Activated T-cell treated with anti-CD3 and anti-CD28 coated beads, Interleukin-2, amount 50 U/mL, for 72 hours (primary cell): ENCODE data around the gene ANKRD13A. TPM values are rescaled to one million over a fixed set of nuclear protein-coding genes. Genes with fewer than 3 reads are reported as not detected.
"Not testable (repeated sequence)": the region's sequence is repeated elsewhere in the genome, so short reads cannot be mapped to it uniquely, and the experiment has no call there.

ENCODE experiments used
- ATAC-seq, 2 donors: fragments of 150-1000 bp; cut with Tn5 transposase; replicated peaks in 1 of 2; 2 replicates each; pipeline ENCODE4 v1.10.0; 2021; ENCODE audit warnings: moderate library complexity in 2 of 2, mild to moderate bottlenecking in 1 of 2
- DNase-seq, 2 donors: peaks; one replicate each; pipeline ENCODE4 v3.0.0; 2021 to 2022; ENCODE audit warnings: mixed read lengths in 1 of 2
- H3K27ac Mint-ChIP-seq: one replicate; pipeline ENCODE4 v1.8.0; 2022; ENCODE audit warnings: mild to moderate bottlenecking, moderate library complexity, mixed read lengths
- H3K27me3 Mint-ChIP-seq: one replicate; pipeline ENCODE4 v1.8.0; 2022; ENCODE audit warnings: low read depth, mixed read lengths
- H3K36me3 Mint-ChIP-seq, 2 donors: one replicate each; pipeline ENCODE4 v1.8.0; 2022; ENCODE audit warnings: mixed read lengths in 2 of 2, mild to moderate bottlenecking in 1 of 2; ENCODE audit not compliant: insufficient read depth in 2 of 2
- H3K4me1 Mint-ChIP-seq: one replicate; pipeline ENCODE4 v1.8.0; 2022; ENCODE audit warnings: low read depth, mixed read lengths
- H3K4me3 Mint-ChIP-seq, 2 donors: one replicate each; pipeline ENCODE4 v1.8.0; 2022; ENCODE audit warnings: mild to moderate bottlenecking in 2 of 2, mixed read lengths in 2 of 2, moderate library complexity in 2 of 2
- H3K9me3 Mint-ChIP-seq, 2 donors: one replicate each; pipeline ENCODE4 v1.8.0; 2022; ENCODE audit warnings: mixed read lengths in 2 of 2
- total RNA-seq, 2 donors: library from RNA; stranded (reverse); gene quantifications; one replicate each; pipeline ENCODE4 v1.2.3, GENCODE V29; 2022

The ANKRD13A gene
- total RNA-seq, 2 donors from 2014 or later, result 67.8 to 72.8 TPM

- H3K27ac Mint-ChIP-seq, result peak overlapping the region; percentile 39
- H3K4me3 Mint-ChIP-seq, result peak overlapping the region in 1 of 2 donors; percentile 41
- H3K36me3 Mint-ChIP-seq, result peaks cover 12 to 13% of the 10 kb centered on the region in 2 donors
- H3K9me3 Mint-ChIP-seq, result peaks cover 0 to 1% of the 10 kb centered on the region in 2 donors
- ATAC-seq (no peak), DNase-seq (no peak)
- no peaks in the 10 kb centered on the region for H3K27me3 Mint-ChIP-seq
- H3K4me1 Mint-ChIP-seq, result peaks cover 87% of the 10 kb centered on the region
Observed at GRCh38 chr12:110002676-110003515, 3.7 kb downstream of the ANKRD13A start.

GRCh38 chr12:110004598-110004997 is 5.4 kb downstream of the ANKRD13A start:
- no peak for DNase-seq
- peak overlapping the region; percentile 34 to 77 for H3K4me3 Mint-ChIP-seq
- H3K27me3 Mint-ChIP-seq, result no peaks in the 10 kb centered on the region
- H3K27ac Mint-ChIP-seq, result no peak overlapping the region
- peaks cover 0 to 3% of the 10 kb centered on the region in 2 donors for H3K9me3 Mint-ChIP-seq
- peaks cover 12 to 18% of the 10 kb centered on the region in 2 donors for H3K36me3 Mint-ChIP-seq
- peaks cover 95% of the 10 kb centered on the region for H3K4me1 Mint-ChIP-seq
- peak; percentile 59 to 69 for ATAC-seq

GRCh38 chr12:110005319-110005973 is 6.2 kb downstream of the ANKRD13A start:
- no peaks in the 10 kb centered on the region for H3K27me3 Mint-ChIP-seq
- peaks cover 97% of the 10 kb centered on the region for H3K4me1 Mint-ChIP-seq
- DNase-seq (peak; percentile 28 to 35), ATAC-seq (peak; percentile 72 to 73)
- peak overlapping the region; percentile 70 to 77 for H3K4me3 Mint-ChIP-seq
- H3K9me3 Mint-ChIP-seq, result peaks cover 0 to 3% of the 10 kb centered on the region in 2 donors
- H3K27ac Mint-ChIP-seq, result peak overlapping the region; percentile 54
- H3K36me3 Mint-ChIP-seq, result peaks cover 7 to 16% of the 10 kb centered on the region in 2 donors

GRCh38 chr12:110006115-110006514 is 6.9 kb downstream of the ANKRD13A start:
- Mint-ChIP-seq H3K27ac (no peak overlapping the region), H3K4me1 (peaks cover 97% of the 10 kb centered on the region), H3K9me3 (peaks cover 0 to 3% of the 10 kb centered on the region in 2 donors), H3K27me3 (no peaks in the 10 kb centered on the region), H3K4me3 (peak overlapping the region in 1 of 2 donors; percentile 77), H3K36me3 (peaks cover 7 to 16% of the 10 kb centered on the region in 2 donors)
- ATAC-seq (no peak), DNase-seq (no peak)

- Mint-ChIP-seq H3K36me3 (peaks cover 7 to 18% of the 10 kb centered on the region in 2 donors), H3K27me3 (no peaks in the 10 kb centered on the region), H3K4me1 (peaks cover 98% of the 10 kb centered on the region), H3K4me3 (peak overlapping the region in 1 of 2 donors; percentile 43), H3K27ac (peak overlapping the region; percentile 77), H3K9me3 (peaks cover 0 to 3% of the 10 kb centered on the region in 2 donors)
- no peak for DNase-seq
- ATAC-seq, result no peak
Observed at GRCh38 chr12:110007881-110008280, 8.7 kb downstream of the ANKRD13A start.

GRCh38 chr12:110008681-110009398 is 9.6 kb downstream of the ANKRD13A start:
- H3K27ac Mint-ChIP-seq, result peak overlapping the region; percentile 79
- DNase-seq, result peak in 1 of 2 donors; percentile 24
- H3K9me3 Mint-ChIP-seq, H3K27me3 Mint-ChIP-seq: not testable (repeated sequence)
- peaks cover 5 to 18% of the 10 kb centered on the region in 2 donors for H3K36me3 Mint-ChIP-seq
- peak; percentile 35 to 42 for ATAC-seq
- H3K4me3 Mint-ChIP-seq, result peak overlapping the region; percentile 46 to 83
- H3K4me1 Mint-ChIP-seq, result peaks cover 92% of the 10 kb centered on the region

GRCh38 chr12:110010853-110011723 is 11.9 kb downstream of the ANKRD13A start:
- DNase-seq (no peak), ATAC-seq (peak in 1 of 2 donors; percentile 42)
- Mint-ChIP-seq H3K4me3 (peak overlapping the region; percentile 33 to 65), H3K27me3 (no peaks in the 10 kb centered on the region), H3K4me1 (peaks cover 88% of the 10 kb centered on the region), H3K36me3 (peaks cover 7 to 18% of the 10 kb centered on the region in 2 donors), H3K9me3 (peaks cover 0 to 3% of the 10 kb centered on the region in 2 donors), H3K27ac (peak overlapping the region; percentile 41)

- Mint-ChIP-seq H3K27me3 (no peaks in the 10 kb centered on the region), H3K36me3 (peaks cover 3 to 14% of the 10 kb centered on the region in 2 donors), H3K9me3 (peaks cover 0 to 3% of the 10 kb centered on the region in 2 donors), H3K4me1 (peaks cover 78% of the 10 kb centered on the region), H3K27ac (peak overlapping the region; percentile 18), H3K4me3 (peak overlapping the region in 1 of 2 donors; percentile 65)
- DNase-seq (no peak), ATAC-seq (peak in 1 of 2 donors; percentile 43)
Observed at GRCh38 chr12:110012137-110012536, 12.9 kb downstream of the ANKRD13A start.

GRCh38 chr12:110012659-110013058 is 13.4 kb downstream of the ANKRD13A start:
- peak overlapping the region in 1 of 2 donors; percentile 65 for H3K4me3 Mint-ChIP-seq
- H3K4me1 Mint-ChIP-seq, result peaks cover 74% of the 10 kb centered on the region
- peak in 1 of 2 donors; percentile 18 for ATAC-seq
- H3K27me3 Mint-ChIP-seq, result no peaks in the 10 kb centered on the region
- peak overlapping the region; percentile 18 for H3K27ac Mint-ChIP-seq
- no peak for DNase-seq
- H3K9me3 Mint-ChIP-seq, result peaks cover 0 to 3% of the 10 kb centered on the region in 2 donors
- peaks cover 3 to 13% of the 10 kb centered on the region in 2 donors for H3K36me3 Mint-ChIP-seq

GRCh38 chr12:110015132-110015531 is 15.9 kb downstream of the ANKRD13A start:
- H3K9me3 Mint-ChIP-seq, result no peaks in the 10 kb centered on the region
- H3K4me3 Mint-ChIP-seq, result peak overlapping the region in 1 of 2 donors; percentile 44
- peaks cover 4 to 18% of the 10 kb centered on the region in 2 donors for H3K36me3 Mint-ChIP-seq
- H3K27me3 Mint-ChIP-seq, result no peaks in the 10 kb centered on the region
- ATAC-seq (no peak), DNase-seq (no peak)
- H3K27ac Mint-ChIP-seq, result peak overlapping the region; percentile 64
- peaks cover 49% of the 10 kb centered on the region for H3K4me1 Mint-ChIP-seq

- no peak overlapping the region for H3K4me3 Mint-ChIP-seq
- H3K4me1 Mint-ChIP-seq, result peaks cover 15% of the 10 kb centered on the region
- H3K27me3 Mint-ChIP-seq, result no peaks in the 10 kb centered on the region
- ATAC-seq, result no peak
- H3K36me3 Mint-ChIP-seq, result peaks cover 4 to 36% of the 10 kb centered on the region in 2 donors
- no peaks in the 10 kb centered on the region for H3K9me3 Mint-ChIP-seq
- no peak overlapping the region for H3K27ac Mint-ChIP-seq
- DNase-seq, result no peak
Observed at GRCh38 chr12:110020956-110021355, 21.7 kb downstream of the ANKRD13A start.
